Astrocyte (in vitro differentiated cells and primary cell): ENCODE results near the gene SND1. TPM values are rescaled to one million over a fixed set of nuclear protein-coding genes. Genes with fewer than 3 reads are reported as not detected.

Experiments
- DNase-seq: peaks from one replicate; pipeline ENCODE4 v3.0.0-alpha.2; 2010; ENCODE audit warnings: low read depth
- FAIRE-seq: peaks from 2 replicates; lab custom pipeline; 2011; peaks lifted over from hg19 to GRCh38; lab: Jason Lieb, UNC
- H2AFZ ChIP-seq: 2 replicates; pipeline ENCODE4 v1.6.0; 2012; ENCODE audit warnings: low read depth, low read length, inconsistent platforms
- H3K27ac ChIP-seq: 2 replicates; pipeline ENCODE4 v1.5.1; 2011; ENCODE audit warnings: low read depth, low read length, inconsistent platforms
- H3K27me3 ChIP-seq: 2 replicates; pipeline ENCODE4 v1.6.0; 2011; ENCODE audit warnings: low read length, inconsistent platforms; ENCODE audit not compliant: insufficient read depth
- H3K36me3 ChIP-seq: 2 replicates; pipeline ENCODE4 v1.5.1; 2011; ENCODE audit warnings: low read length, inconsistent platforms; ENCODE audit not compliant: insufficient read depth
- H3K4me1 ChIP-seq: 2 replicates; pipeline ENCODE4 v1.5.1; 2011; ENCODE audit warnings: low read length, inconsistent platforms; ENCODE audit not compliant: insufficient read depth
- H3K4me2 ChIP-seq: 2 replicates; pipeline ENCODE4 v1.6.0; 2012; ENCODE audit warnings: low read length, inconsistent platforms
- H3K4me3 ChIP-seq: 2 replicates; pipeline ENCODE4 v1.5.1; 2011; ENCODE audit warnings: low read depth, mild to moderate bottlenecking, low read length, inconsistent platforms; ENCODE audit not compliant: insufficient read depth
- H3K79me2 ChIP-seq: 2 replicates; pipeline ENCODE4 v1.6.0; 2012; ENCODE audit warnings: mild to moderate bottlenecking, low read length, inconsistent platforms; ENCODE audit not compliant: insufficient read depth
- H3K9ac ChIP-seq: 2 replicates; pipeline ENCODE4 v1.6.0; 2012; ENCODE audit warnings: mild to moderate bottlenecking, low read length, inconsistent platforms
- H3K9me3 ChIP-seq: 2 replicates; pipeline ENCODE4 v1.5.1; 2012; ENCODE audit warnings: low read depth, mild to moderate bottlenecking, low read length, inconsistent platforms; ENCODE audit not compliant: insufficient read depth
- H4K20me1 ChIP-seq: 2 replicates; pipeline ENCODE4 v1.6.0; 2012; ENCODE audit warnings: low read length, inconsistent platforms; ENCODE audit not compliant: insufficient read depth
- H3K27ac Mint-ChIP-seq: one replicate; pipeline ENCODE4 v1.8.0; 2021; ENCODE audit warnings: mild to moderate bottlenecking, mixed read lengths; ENCODE audit not compliant: unreplicated experiment
- H3K27me3 Mint-ChIP-seq: one replicate; pipeline ENCODE4 v1.8.0; 2021; ENCODE audit warnings: low read depth, mixed read lengths; ENCODE audit not compliant: unreplicated experiment
- H3K36me3 Mint-ChIP-seq: one replicate; pipeline ENCODE4 v1.8.0; 2021; ENCODE audit warnings: low read depth, mixed read lengths; ENCODE audit not compliant: unreplicated experiment
- H3K4me1 Mint-ChIP-seq: one replicate; pipeline ENCODE4 v1.8.0; 2021; ENCODE audit warnings: low read depth, mixed read lengths; ENCODE audit not compliant: unreplicated experiment
- H3K4me3 Mint-ChIP-seq: one replicate; pipeline ENCODE4 v1.8.0; 2021; ENCODE audit warnings: mild to moderate bottlenecking, moderate library complexity, mixed read lengths; ENCODE audit not compliant: unreplicated experiment
- H3K9me3 Mint-ChIP-seq: one replicate; pipeline ENCODE4 v1.8.0; 2021; ENCODE audit warnings: mild to moderate bottlenecking, mixed read lengths; ENCODE audit not compliant: unreplicated experiment
- EZH2 ChIP-seq: IDR thresholded peaks from 2 replicates; pipeline ENCODE4 v1.6.1; 2012; ENCODE audit warnings: mild to moderate bottlenecking, low read length, inconsistent platforms; ENCODE audit not compliant: insufficient read depth
- total RNA-seq: library from RNA; stranded (reverse); gene quantifications from 2 replicates; pipeline ENCODE4 v1.2.1, GENCODE V29; 2021
- TF ChIP-seq, protein P1 (sequence below): IDR thresholded peaks from 2 replicates; pipeline ENCODE4 v1.5.1; 2011; ENCODE audit warnings: low read depth, mild to moderate bottlenecking, inconsistent platforms, low read length, moderate library complexity; ENCODE audit not compliant: insufficient read depth

SND1 gene
- total RNA-seq, 1 donor from 2014 or later, result 267 TPM

GRCh38 chr7:127889677-127890076 lies 237.7 kb downstream of the SND1 start:
- peaks cover 2% of the 10 kb centered on the region for H3K36me3 Mint-ChIP-seq
- Histone ChIP-seq H3K79me2 (peaks cover 27% of the 10 kb centered on the region), H3K9ac (no peak overlapping the region), H3K36me3 (peaks cover 20% of the 10 kb centered on the region), H3K4me1 (peaks cover 24% of the 10 kb centered on the region), H3K4me2 (no peak overlapping the region), H3K27ac (no peak overlapping the region), H3K27me3 (no peaks in the 10 kb centered on the region), H3K4me3 (no peak overlapping the region), H2AFZ (no peak overlapping the region), H4K20me1 (peaks cover 93% of the 10 kb centered on the region), H3K9me3 (no peaks in the 10 kb centered on the region)
- H3K4me1 Mint-ChIP-seq, result peaks cover 62% of the 10 kb centered on the region
- DNase-seq (no peak), FAIRE-seq (no peak)
- TF ChIP-seq, protein P1, sequence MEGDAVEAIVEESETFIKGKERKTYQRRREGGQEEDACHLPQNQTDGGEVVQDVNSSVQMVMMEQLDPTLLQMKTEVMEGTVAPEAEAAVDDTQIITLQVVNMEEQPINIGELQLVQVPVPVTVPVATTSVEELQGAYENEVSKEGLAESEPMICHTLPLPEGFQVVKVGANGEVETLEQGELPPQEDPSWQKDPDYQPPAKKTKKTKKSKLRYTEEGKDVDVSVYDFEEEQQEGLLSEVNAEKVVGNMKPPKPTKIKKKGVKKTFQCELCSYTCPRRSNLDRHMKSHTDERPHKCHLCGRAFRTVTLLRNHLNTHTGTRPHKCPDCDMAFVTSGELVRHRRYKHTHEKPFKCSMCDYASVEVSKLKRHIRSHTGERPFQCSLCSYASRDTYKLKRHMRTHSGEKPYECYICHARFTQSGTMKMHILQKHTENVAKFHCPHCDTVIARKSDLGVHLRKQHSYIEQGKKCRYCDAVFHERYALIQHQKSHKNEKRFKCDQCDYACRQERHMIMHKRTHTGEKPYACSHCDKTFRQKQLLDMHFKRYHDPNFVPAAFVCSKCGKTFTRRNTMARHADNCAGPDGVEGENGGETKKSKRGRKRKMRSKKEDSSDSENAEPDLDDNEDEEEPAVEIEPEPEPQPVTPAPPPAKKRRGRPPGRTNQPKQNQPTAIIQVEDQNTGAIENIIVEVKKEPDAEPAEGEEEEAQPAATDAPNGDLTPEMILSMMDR, result no peak
- TF ChIP-seq EZH2, result no peak
- H3K27ac Mint-ChIP-seq, result no peak overlapping the region
- H3K9me3 Mint-ChIP-seq, result no peaks in the 10 kb centered on the region
- no peak overlapping the region for H3K4me3 Mint-ChIP-seq
- no peaks in the 10 kb centered on the region for H3K27me3 Mint-ChIP-seq

GRCh38 chr7:127890726-127891125 lies 238.7 kb downstream of the SND1 start:
- Histone ChIP-seq H2AFZ (no peak overlapping the region), H3K4me2 (no peak overlapping the region), H3K27ac (no peak overlapping the region), H3K9me3 (no peaks in the 10 kb centered on the region), H3K9ac (no peak overlapping the region), H3K27me3 (no peaks in the 10 kb centered on the region), H3K36me3 (peaks cover 20% of the 10 kb centered on the region), H3K4me1 (peaks cover 15% of the 10 kb centered on the region), H3K4me3 (no peak overlapping the region), H4K20me1 (peaks cover 93% of the 10 kb centered on the region), H3K79me2 (peaks cover 24% of the 10 kb centered on the region)
- no peaks in the 10 kb centered on the region for H3K9me3 Mint-ChIP-seq
- DNase-seq, result no peak
- no peak for TF ChIP-seq EZH2
- TF ChIP-seq, protein P1, result no peak
- FAIRE-seq, result no peak
- no peaks in the 10 kb centered on the region for H3K27me3 Mint-ChIP-seq
- no peak overlapping the region for H3K27ac Mint-ChIP-seq
- H3K4me1 Mint-ChIP-seq, result peaks cover 52% of the 10 kb centered on the region
- no peak overlapping the region for H3K4me3 Mint-ChIP-seq
- H3K36me3 Mint-ChIP-seq, result peaks cover 2% of the 10 kb centered on the region

DNA sequence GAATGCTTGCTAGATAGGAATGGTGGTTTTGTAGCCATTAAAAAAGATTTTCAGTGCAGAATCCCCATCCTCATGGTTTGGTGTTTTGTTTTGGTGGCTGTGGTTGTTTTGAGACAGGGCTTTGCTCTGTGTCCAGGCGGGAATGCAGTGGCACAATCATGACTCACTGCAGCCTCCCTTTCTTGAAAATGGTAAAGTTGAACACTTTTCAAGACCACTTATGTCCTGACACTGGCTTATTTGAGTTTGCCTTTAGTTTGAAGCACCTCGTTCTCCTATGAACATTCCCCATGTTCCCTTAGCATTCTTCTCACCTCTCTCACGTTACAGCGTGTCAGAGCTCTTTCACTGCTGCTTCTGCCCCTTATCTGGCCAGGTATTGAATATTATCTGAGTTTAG lies 239.2 kb downstream of the SND1 start:
- no peak for TF ChIP-seq EZH2
- TF ChIP-seq, protein P1, result no peak
- Histone ChIP-seq H3K27me3 (no peaks in the 10 kb centered on the region), H2AFZ (no peak overlapping the region), H3K9ac (no peak overlapping the region), H3K27ac (no peak overlapping the region), H3K36me3 (peaks cover 20% of the 10 kb centered on the region), H3K4me2 (no peak overlapping the region), H3K79me2 (peaks cover 24% of the 10 kb centered on the region), H4K20me1 (peaks cover 93% of the 10 kb centered on the region), H3K4me3 (no peak overlapping the region), H3K4me1 (peaks cover 15% of the 10 kb centered on the region), H3K9me3 (no peaks in the 10 kb centered on the region)
- peaks cover 48% of the 10 kb centered on the region for H3K4me1 Mint-ChIP-seq
- H3K9me3 Mint-ChIP-seq, result no peaks in the 10 kb centered on the region
- H3K27ac Mint-ChIP-seq, result peak overlapping the region; percentile 10
- DNase-seq (no peak), FAIRE-seq (no peak)
- peaks cover 2% of the 10 kb centered on the region for H3K36me3 Mint-ChIP-seq
- no peak overlapping the region for H3K4me3 Mint-ChIP-seq
- no peaks in the 10 kb centered on the region for H3K27me3 Mint-ChIP-seq
